ENCODE data around the gene TSPAN8.
"Not testable (repeated sequence)": the region's sequence is repeated elsewhere in the genome, so short reads cannot be mapped to it uniquely, and the experiment has no call there.

The TSPAN8 gene

GRCh38 chr12:71164166-71164565, 6.4 kb upstream of the TSPAN8 start:
- no peak for DNase-seq

- no peak for DNase-seq
Measured at GRCh38 chr12:71162832-71163763, 5.3 kb upstream of the TSPAN8 start.

- DNase-seq, result no peak
Measured at GRCh38 chr12:71161591-71161990, 3.8 kb upstream of the TSPAN8 start.

GRCh38 chr12:71160585-71160984, 2.8 kb upstream of the TSPAN8 start:
- no peak for DNase-seq

- no peak for DNase-seq
Measured at GRCh38 chr12:71159878-71160277, 2.1 kb upstream of the TSPAN8 start.

- DNase-seq, result no peak
Measured at GRCh38 chr12:71159264-71159663, 1.5 kb upstream of the TSPAN8 start.

GRCh38 chr12:71158361-71158882, 623 bp upstream of the TSPAN8 start:
- DNase-seq, result no peak

GRCh38 chr12:71155225-71155624, 2.6 kb downstream of the TSPAN8 start:
- DNase-seq, result no peak

GRCh38 chr12:71152851-71153250, 4.9 kb downstream of the TSPAN8 start:
- no peak for DNase-seq

- DNase-seq, result not testable (repeated sequence)
Measured at GRCh38 chr12:71150041-71150440, 7.8 kb downstream of the TSPAN8 start.

- DNase-seq, result no peak
Measured at GRCh38 chr12:71144682-71145081, 13.1 kb downstream of the TSPAN8 start.

- DNase-seq, result no peak
Measured at GRCh38 chr12:71142956-71143355, 14.8 kb downstream of the TSPAN8 start.

- no peak for DNase-seq
Measured at GRCh38 chr12:71142016-71142415, 15.8 kb downstream of the TSPAN8 start.

GRCh38 chr12:71141378-71141926, 16.3 kb downstream of the TSPAN8 start:
- no peak for DNase-seq

- DNase-seq, result no peak
Measured at GRCh38 chr12:71139153-71139735, 18.6 kb downstream of the TSPAN8 start.

GRCh38 chr12:71138011-71138410, 19.8 kb downstream of the TSPAN8 start:
- no peak for DNase-seq

- no peak for DNase-seq
Measured at GRCh38 chr12:71135812-71136176, 22.0 kb downstream of the TSPAN8 start.

GRCh38 chr12:71135077-71135811, 22.6 kb downstream of the TSPAN8 start:
- DNase-seq, result no peak

GRCh38 chr12:71134405-71134804, 23.4 kb downstream of the TSPAN8 start:
- no peak for DNase-seq

- DNase-seq, result no peak
Measured at GRCh38 chr12:71130521-71131069, 27.2 kb downstream of the TSPAN8 start.

GRCh38 chr12:71129364-71129763, 28.4 kb downstream of the TSPAN8 start:
- no peak for DNase-seq

- DNase-seq, result no peak
Measured at GRCh38 chr12:71128191-71128788, 29.5 kb downstream of the TSPAN8 start.
